ENCODE data around the gene KMT5C. TPM values are rescaled to one million over a fixed set of nuclear protein-coding genes. Genes with fewer than 3 reads are reported as not detected.

KMT5C gene
- total and polyA plus RNA-seq, 2 donors (not counting 1 experiment from before 2014, with no cell fraction given) = 22.2 to 23.6 TPM

DNA sequence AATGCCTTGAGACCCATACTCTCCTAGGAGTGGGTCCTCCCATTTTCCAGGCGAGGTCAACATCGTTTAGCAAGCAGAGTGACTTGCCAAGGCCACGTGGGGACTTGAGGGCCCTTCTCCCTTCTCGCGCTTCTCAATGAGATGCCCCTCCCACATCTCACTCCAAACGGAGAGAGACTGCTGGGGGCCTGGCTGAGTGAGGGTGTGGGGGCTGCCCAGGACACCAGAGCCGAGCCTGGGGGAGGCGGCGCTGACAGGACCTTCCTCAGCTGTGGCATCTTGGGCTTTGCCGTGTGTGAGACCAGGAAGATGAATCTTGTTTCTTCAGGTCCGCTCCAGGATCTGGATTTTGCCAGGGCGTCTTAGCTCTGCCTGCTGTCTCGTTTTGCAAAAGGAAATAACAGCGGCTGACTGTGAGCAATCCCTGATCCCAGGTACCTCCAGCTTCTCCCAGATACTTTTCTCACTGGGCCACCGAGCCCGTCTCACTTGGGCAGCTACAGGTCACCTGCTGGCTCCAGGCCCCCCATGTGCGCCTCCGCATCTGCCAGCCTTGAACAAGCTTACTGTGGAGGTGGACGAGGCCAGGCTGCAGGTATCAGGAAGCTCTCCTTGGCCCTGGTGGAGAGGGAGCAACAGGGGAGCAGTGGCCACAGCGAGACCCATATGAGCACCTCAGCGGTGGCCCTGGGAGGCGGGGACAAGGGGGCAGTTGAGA, 8.8 kb downstream of the KMT5C start:
- H3K9me3 Mint-ChIP-seq (ENCODE audit: insufficient read depth) = no peaks in the 10 kb centered on the region
- Histone ChIP-seq H3K4me2 (replicated peaks; ENCODE audit: low read depth, low read length, poor library complexity, severe bottlenecking) (no peak overlapping the region), H3K9me3 (ENCODE audit: control extremely low read depth in 1 of 3, control insufficient read depth in 2 of 3, insufficient read depth in 1 of 3, low read length in 2 of 3) (peaks cover 0 to under 1% (median 0%) of the 10 kb centered on the region in 3 donors), H3K27ac (ENCODE audit: low read length in 2 of 2) (no peak overlapping the region), H3K4me3 (ENCODE audit: control extremely low read depth in 1 of 5, extremely low read depth in 1 of 5, insufficient read depth in 1 of 5, low read depth in 2 of 5, low read length in 4 of 5) (no peak overlapping the region), H3K9ac (ENCODE audit: low read length) (no peak overlapping the region), H3K27me3 (replicated peaks in 1 of 4; ENCODE audit: control extremely low read depth in 1 of 4, control insufficient read depth in 3 of 4, insufficient read depth in 4 of 4, low read length in 3 of 4) (peaks cover 0 to 31% (median 13%) of the 10 kb centered on the region in 4 experiments), H4K20me1 (ENCODE audit: control insufficient read depth, insufficient read depth, low read length, poor library complexity, severe bottlenecking) (no peaks in the 10 kb centered on the region), H3K36me3 (replicated peaks in 1 of 2; ENCODE audit: control extremely low read depth in 1 of 2, control insufficient read depth in 1 of 2, extremely low read depth in 1 of 2, insufficient read depth in 2 of 2, low read length in 1 of 2) (peaks cover 0 to 4% of the 10 kb centered on the region in 2 experiments), H2AFZ (ENCODE audit: insufficient read depth, low read depth, low read length, poor library complexity, severe bottlenecking) (no peak overlapping the region), H3K79me2 (ENCODE audit: control insufficient read depth, insufficient read depth, low read length) (no peaks in the 10 kb centered on the region), H3K4me1 (ENCODE audit: control insufficient read depth in 2 of 2, insufficient read depth in 2 of 2, low read length in 2 of 2) (peaks cover 8 to 17% of the 10 kb centered on the region in 2 donors)
- TF ChIP-seq, protein P1, sequence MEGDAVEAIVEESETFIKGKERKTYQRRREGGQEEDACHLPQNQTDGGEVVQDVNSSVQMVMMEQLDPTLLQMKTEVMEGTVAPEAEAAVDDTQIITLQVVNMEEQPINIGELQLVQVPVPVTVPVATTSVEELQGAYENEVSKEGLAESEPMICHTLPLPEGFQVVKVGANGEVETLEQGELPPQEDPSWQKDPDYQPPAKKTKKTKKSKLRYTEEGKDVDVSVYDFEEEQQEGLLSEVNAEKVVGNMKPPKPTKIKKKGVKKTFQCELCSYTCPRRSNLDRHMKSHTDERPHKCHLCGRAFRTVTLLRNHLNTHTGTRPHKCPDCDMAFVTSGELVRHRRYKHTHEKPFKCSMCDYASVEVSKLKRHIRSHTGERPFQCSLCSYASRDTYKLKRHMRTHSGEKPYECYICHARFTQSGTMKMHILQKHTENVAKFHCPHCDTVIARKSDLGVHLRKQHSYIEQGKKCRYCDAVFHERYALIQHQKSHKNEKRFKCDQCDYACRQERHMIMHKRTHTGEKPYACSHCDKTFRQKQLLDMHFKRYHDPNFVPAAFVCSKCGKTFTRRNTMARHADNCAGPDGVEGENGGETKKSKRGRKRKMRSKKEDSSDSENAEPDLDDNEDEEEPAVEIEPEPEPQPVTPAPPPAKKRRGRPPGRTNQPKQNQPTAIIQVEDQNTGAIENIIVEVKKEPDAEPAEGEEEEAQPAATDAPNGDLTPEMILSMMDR (IDR thresholded peaks at IDR 0.05) = no peak
- TF ChIP-seq EZH2 (IDR thresholded peaks at IDR 0.05; ENCODE audit: borderline replicate concordance, insufficient read depth, low read depth, low read length, poor library complexity, severe bottlenecking) = no peak
- ATAC-seq (ENCODE audit: low read depth) = no peak
- POLR2A ChIA-PET = interaction anchor here (0.9 kb wide), 1 partner anchor 27 kb away, joined by 4 read pairs; no protein-coding TSS in a partner anchor
- 96% methylated on average over 15 of the region's 22 CpGs for WGBS (ENCODE audit: insufficient coverage)
- no peak overlapping the region for H3K4me3 Mint-ChIP-seq
- CTCF ChIA-PET = interaction anchor here (0.5 to 1.1 kb wide), 3 partner anchors 9 to 71 kb away, joined by 3 read pairs; partner anchors contain the start of gene KMT5C
- H3K4me1 Mint-ChIP-seq = peaks cover 14% of the 10 kb centered on the region
- no peak overlapping the region for H3K27ac Mint-ChIP-seq
- intact Hi-C loops (cut with micrococcal nuclease) = no loop called here
- H3K27me3 Mint-ChIP-seq = peaks cover 31% of the 10 kb centered on the region
- DNase-seq = no peak

- Mint-ChIP-seq H3K4me3 (no peak overlapping the region), H3K4me1 (peaks cover 23% of the 10 kb centered on the region), H3K27me3 (peaks cover 37% of the 10 kb centered on the region), H3K9me3 (ENCODE audit: insufficient read depth) (no peaks in the 10 kb centered on the region), H3K27ac (no peak overlapping the region)
- DNase-seq (no peak), ATAC-seq (ENCODE audit: low read depth) (no peak)
- peaks cover 0 to 14% (median 0%) of the 10 kb centered on the region in 3 donors for H3K9me3 ChIP-seq (ENCODE audit: control extremely low read depth in 1 of 3, control insufficient read depth in 2 of 3, insufficient read depth in 1 of 3, low read length in 2 of 3)
- CTCF ChIA-PET = no interaction called here
- H2AFZ ChIP-seq (ENCODE audit: insufficient read depth, low read depth, low read length, poor library complexity, severe bottlenecking) = no peak overlapping the region
- no peak overlapping the region for H3K4me2 ChIP-seq (replicated peaks; ENCODE audit: low read depth, low read length, poor library complexity, severe bottlenecking)
- H3K9ac ChIP-seq (ENCODE audit: low read length) = no peak overlapping the region
- peaks cover 23 to 29% of the 10 kb centered on the region in 2 donors for H3K4me1 ChIP-seq (ENCODE audit: control insufficient read depth in 2 of 2, insufficient read depth in 2 of 2, low read length in 2 of 2)
- H4K20me1 ChIP-seq (ENCODE audit: control insufficient read depth, insufficient read depth, low read length, poor library complexity, severe bottlenecking) = no peaks in the 10 kb centered on the region
- POLR2A ChIA-PET = no interaction called here
- H3K36me3 ChIP-seq (replicated peaks in 1 of 2; ENCODE audit: control extremely low read depth in 1 of 2, control insufficient read depth in 1 of 2, extremely low read depth in 1 of 2, insufficient read depth in 2 of 2, low read length in 1 of 2) = no peaks in the 10 kb centered on the region
- peaks cover 0 to 49% (median 20%) of the 10 kb centered on the region in 4 experiments for H3K27me3 ChIP-seq (replicated peaks in 1 of 4; ENCODE audit: control extremely low read depth in 1 of 4, control insufficient read depth in 3 of 4, insufficient read depth in 4 of 4, low read length in 3 of 4)
- no peaks in the 10 kb centered on the region for H3K79me2 ChIP-seq (ENCODE audit: control insufficient read depth, insufficient read depth, low read length)
- no peak overlapping the region for H3K27ac ChIP-seq (ENCODE audit: low read length in 2 of 2)
- TF ChIP-seq, protein P1 (IDR thresholded peaks at IDR 0.05) = no peak
- TF ChIP-seq EZH2 (IDR thresholded peaks at IDR 0.05; ENCODE audit: borderline replicate concordance, insufficient read depth, low read depth, low read length, poor library complexity, severe bottlenecking) = no peak
- WGBS (ENCODE audit: insufficient coverage) = 73% methylated on average over 9 of the region's 11 CpGs
- no peak overlapping the region for H3K4me3 ChIP-seq (ENCODE audit: control extremely low read depth in 1 of 5, extremely low read depth in 1 of 5, insufficient read depth in 1 of 5, low read depth in 2 of 5, low read length in 4 of 5)
- intact Hi-C loops (cut with micrococcal nuclease) = no loop called here
Measured at GRCh38 chr19:55350620-55351315, 11.1 kb downstream of the KMT5C start.

Measured in B cell (primary cell).